CD14-positive monocyte (primary cell): ENCODE measurements around the gene GALNT4. TPM values are rescaled to one million over a fixed set of nuclear protein-coding genes. Genes with fewer than 3 reads are reported as not detected.

Source experiments
- DNase-seq, 3 donors: peaks; one replicate each; pipeline ENCODE4 v3.0.0-alpha.2; 2011 to 2022
- H2AFZ ChIP-seq: 2 replicates; pipeline ENCODE4 v1.6.0; 2012; ENCODE audit warnings: mild to moderate bottlenecking, low read depth, low read length, inconsistent platforms; ENCODE audit not compliant: insufficient read depth, poor library complexity, severe bottlenecking
- H3K27ac ChIP-seq, 2 donors: 1 replicate in 1 of 2; 2 replicates in 1 of 2; pipeline ENCODE4 v1.5.1; 2012 to 2013; ENCODE audit warnings: low read length in 2 of 2, control low read depth in 1 of 2, inconsistent platforms in 1 of 2, low read depth in 1 of 2, mild to moderate bottlenecking in 1 of 2
- H3K27me3 ChIP-seq, 2 donors: one replicate each; pipeline versions ENCODE4 v1.6.0 to v1.6.1; 2011 to 2013; ENCODE audit warnings: low read length in 2 of 2; ENCODE audit not compliant: control insufficient read depth in 2 of 2, insufficient read depth in 2 of 2
- H3K36me3 ChIP-seq, 2 donors: replicated peaks in 1 of 2; 1 replicate in 1 of 2; 2 replicates in 1 of 2; pipeline versions ENCODE4 v1.5.1 to v1.6.1; 2012 to 2013; ENCODE audit warnings: low read length in 2 of 2, control low read depth in 1 of 2, inconsistent platforms in 1 of 2, mild to moderate bottlenecking in 1 of 2; ENCODE audit not compliant: insufficient read depth in 2 of 2, control insufficient read depth in 1 of 2
- H3K4me1 ChIP-seq, 2 donors: 1 replicate in 1 of 2; 2 replicates in 1 of 2; pipeline versions ENCODE4 v1.5.1 to v1.6.1; 2012 to 2013; ENCODE audit warnings: low read length in 2 of 2, control low read depth in 1 of 2, inconsistent platforms in 1 of 2, mild to moderate bottlenecking in 1 of 2, moderate library complexity in 1 of 2; ENCODE audit not compliant: insufficient read depth in 2 of 2, control insufficient read depth in 1 of 2
- H3K4me2 ChIP-seq: replicated peaks from 2 replicates; pipeline ENCODE3; 2012; ENCODE audit warnings: low read length, moderate library complexity, mild to moderate bottlenecking; ENCODE audit not compliant: poor library complexity, severe bottlenecking; ENCODE audit errors: extremely low read depth
- H3K4me3 ChIP-seq, 3 experiments: fragments of 200-600 bp in 1 of 3; sonication (generic) in 1 of 3; replicated peaks in 1 of 3; 1 replicate in 2 of 3; 2 replicates in 1 of 3; pipeline ENCODE4 v1.5.1; 2011 to 2013; ENCODE audit warnings: low read length in 3 of 3, mild to moderate bottlenecking in 3 of 3, control low read depth in 2 of 3, low read depth in 2 of 3, inconsistent platforms in 1 of 3, moderate library complexity in 1 of 3
- H3K79me2 ChIP-seq: 2 replicates; pipeline ENCODE4 v1.6.0; 2012; ENCODE audit warnings: mild to moderate bottlenecking, control low read depth, inconsistent platforms, low read length, moderate library complexity; ENCODE audit not compliant: insufficient read depth
- H3K9ac ChIP-seq: 2 replicates; pipeline ENCODE4 v1.6.0; 2017; ENCODE audit warnings: low read length, mild to moderate bottlenecking; ENCODE audit not compliant: insufficient read depth, poor library complexity, severe bottlenecking
- H3K9me3 ChIP-seq, 2 donors: replicated peaks in 1 of 2; 1 replicate in 1 of 2; 2 replicates in 1 of 2; pipeline versions ENCODE4 v1.5.1 to v1.6.1; 2012 to 2013; ENCODE audit warnings: low read length in 2 of 2, control low read depth in 1 of 2; ENCODE audit not compliant: control insufficient read depth in 1 of 2, insufficient read depth in 1 of 2
- H4K20me1 ChIP-seq: 2 replicates; pipeline ENCODE4 v1.6.0; 2012; ENCODE audit warnings: mild to moderate bottlenecking, low read length, control low read depth, moderate library complexity; ENCODE audit not compliant: insufficient read depth
- H3K27ac Mint-ChIP-seq, 7 donors: one replicate each; pipeline ENCODE4 v1.8.0; 2020; ENCODE audit warnings: mild to moderate bottlenecking in 7 of 7, mixed read lengths in 7 of 7, moderate library complexity in 6 of 7, inconsistent platforms in 2 of 7
- H3K27me3 Mint-ChIP-seq, 3 donors: one replicate each; pipeline ENCODE4 v1.8.0; 2021 to 2022; ENCODE audit warnings: low read depth in 3 of 3, mild to moderate bottlenecking in 3 of 3, mixed read lengths in 3 of 3, moderate library complexity in 3 of 3, inconsistent platforms in 1 of 3
- H3K36me3 Mint-ChIP-seq, 2 donors: one replicate each; pipeline ENCODE4 v1.8.0; 2020; ENCODE audit warnings: mixed read lengths in 2 of 2, inconsistent platforms in 1 of 2, mild to moderate bottlenecking in 1 of 2
- H3K4me1 Mint-ChIP-seq: one replicate; pipeline ENCODE4 v1.8.0; 2020; ENCODE audit warnings: mild to moderate bottlenecking, mixed read lengths
- H3K4me3 Mint-ChIP-seq, 2 donors: one replicate each; pipeline ENCODE4 v1.8.0; 2020; ENCODE audit warnings: mild to moderate bottlenecking in 2 of 2, mixed read lengths in 2 of 2, moderate library complexity in 1 of 2
- H3K9me3 Mint-ChIP-seq, 7 donors: one replicate each; pipeline ENCODE4 v1.8.0; 2020 to 2022; ENCODE audit warnings: mixed read lengths in 7 of 7, mild to moderate bottlenecking in 6 of 7, moderate library complexity in 6 of 7, inconsistent platforms in 2 of 7
- CTCF ChIP-seq: fragments of 200-600 bp; IDR thresholded peaks from one replicate; pipeline ENCODE4 v1.8.0; 2022; ENCODE audit warnings: antibody characterized with exemption, mild to moderate bottlenecking
- WGBS: methylation state at CpG from one replicate; pipeline ENCODE4 v1.1.5; 2013; ENCODE audit warnings: missing lambda C conversion rate; ENCODE audit not compliant: insufficient coverage; 5-methylcytosine and 5-hydroxymethylcytosine counted together
- intact Hi-C, 2 donors: fragments of 100-400 bp; cut with micrococcal nuclease; formaldehyde crosslinking; loops; one replicate each; pipeline versions ENCODE4 v1.15.0 to v1.15.1; 2023
- polyA plus RNA-seq, 3 donors: library from polyadenylated mRNA; depleted of rRNA in 1 of 3; unstranded in 2 of 3; stranded (reverse) in 1 of 3; fragments of 300-500 nt in 2 of 3; fragments of >200 nt in 1 of 3; fragmentation: Illumina TruSeq in 2 of 3; gene quantifications; 1 replicate in 2 of 3; 2 replicates in 1 of 3; pipeline ENCODE4 v1.2.3, GENCODE V29; 2012 to 2021

Gene GALNT4
- polyA plus RNA-seq, 3 donors, result 3.7 to 12.9 (median 10.7) TPM

- Histone ChIP-seq H3K4me2 (no peak overlapping the region), H3K27ac (no peak overlapping the region), H3K9ac (no peak overlapping the region), H3K27me3 (no peaks in the 10 kb centered on the region), H4K20me1 (no peaks in the 10 kb centered on the region), H3K79me2 (no peaks in the 10 kb centered on the region), H3K4me1 (peaks cover 5 to 7% of the 10 kb centered on the region in 2 donors), H3K36me3 (no peaks in the 10 kb centered on the region), H3K9me3 (no peaks in the 10 kb centered on the region), H3K4me3 (no peak overlapping the region), H2AFZ (no peak overlapping the region)
- no peak overlapping the region for H3K4me3 Mint-ChIP-seq
- no peak for DNase-seq
- peaks cover 0 to 5% (median 0%) of the 10 kb centered on the region in 3 donors for H3K27me3 Mint-ChIP-seq
- no CpG with 5 or more reads among the region's 4 CpGs for WGBS
- H3K36me3 Mint-ChIP-seq, result no peaks in the 10 kb centered on the region
- intact Hi-C loops, result loop anchor here in 1 of 2 donors (10.0 kb wide), 1 partner anchor 1409 kb away; the partner anchor contains the start of gene CCER1
- no peaks in the 10 kb centered on the region for H3K9me3 Mint-ChIP-seq
- H3K4me1 Mint-ChIP-seq, result peaks cover 10% of the 10 kb centered on the region
- no peak overlapping the region for H3K27ac Mint-ChIP-seq
- TF ChIP-seq CTCF, result no peak
Observed at GRCh38 chr12:89546151-89546550, 21.6 kb upstream of the GALNT4 start.

DNA sequence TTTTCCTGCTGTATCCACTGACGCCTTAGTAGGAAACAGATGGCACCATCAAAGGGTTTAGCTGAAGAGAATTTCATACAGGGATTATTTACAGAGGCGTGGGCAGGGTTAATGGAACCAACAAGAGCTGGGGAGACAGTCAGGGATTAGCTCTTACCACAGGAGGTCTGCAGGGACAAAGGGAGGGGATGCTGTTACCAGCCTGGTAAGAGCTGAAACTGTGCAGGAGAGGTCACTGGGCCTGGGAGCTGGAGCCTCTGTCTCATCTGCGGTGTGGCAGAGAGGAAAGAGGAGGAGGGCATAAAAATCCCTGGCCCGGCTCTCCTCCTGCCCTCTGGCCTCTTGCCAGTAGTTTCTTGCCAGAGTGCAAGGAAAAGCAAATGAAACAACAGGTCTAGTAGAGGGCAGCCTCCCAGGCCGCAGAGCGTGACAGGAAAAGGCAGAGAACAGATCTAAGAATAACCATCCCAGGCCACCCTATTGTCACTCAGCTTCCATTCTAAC, 20.1 kb upstream of the GALNT4 start:
- no peak overlapping the region for H3K27ac ChIP-seq
- no peak for DNase-seq
- peaks cover 0 to 5% (median 0%) of the 10 kb centered on the region in 3 donors for H3K27me3 Mint-ChIP-seq
- no peak overlapping the region for H3K4me3 ChIP-seq
- no peaks in the 10 kb centered on the region for H3K79me2 ChIP-seq
- TF ChIP-seq CTCF, result no peak
- H2AFZ ChIP-seq, result no peak overlapping the region
- intact Hi-C loops, result loop anchor here (5.0 to 10.0 kb wide), 2 partner anchors 1410 to 1413 kb away; partner anchors contain the start of gene CCER1 (in 2 of the 2)
- H3K27me3 ChIP-seq, result no peaks in the 10 kb centered on the region
- no peaks in the 10 kb centered on the region for H3K9me3 Mint-ChIP-seq
- WGBS, result 21% methylated on average over 5 of the region's 6 CpGs
- H3K4me1 Mint-ChIP-seq, result peaks cover 11% of the 10 kb centered on the region
- H3K36me3 Mint-ChIP-seq, result peaks cover 0 to 2% of the 10 kb centered on the region in 2 donors
- no peaks in the 10 kb centered on the region for H3K36me3 ChIP-seq
- no peak overlapping the region for H3K27ac Mint-ChIP-seq
- H3K9ac ChIP-seq, result no peak overlapping the region
- no peaks in the 10 kb centered on the region for H4K20me1 ChIP-seq
- no peak overlapping the region for H3K4me3 Mint-ChIP-seq
- no peaks in the 10 kb centered on the region for H3K9me3 ChIP-seq
- no peak overlapping the region for H3K4me2 ChIP-seq
- H3K4me1 ChIP-seq, result peaks cover 5 to 7% of the 10 kb centered on the region in 2 donors
